ENCODE results near the gene KIF21A.

GRCh38 chr12:39383114-39383513 lies 59.8 kb downstream of the KIF21A start:
- no peak for TF ChIP-seq CTCF (IDR thresholded peaks at IDR 0.05; ENCODE audit: low read depth, low read length)
- TF ChIP-seq EZH2phosphoT487 (IDR thresholded peaks at IDR 0.05; ENCODE audit: low read depth) = no peak
